NCI-H2196 (cell line): ENCODE measurements around the gene SKOR1.

Experiments
- DNase-seq: peaks from one replicate; lab custom pipeline; 2025; ENCODE audit not compliant: unreplicated experiment; lab: John Stamatoyannopoulos, UW

SKOR1 gene

DNA sequence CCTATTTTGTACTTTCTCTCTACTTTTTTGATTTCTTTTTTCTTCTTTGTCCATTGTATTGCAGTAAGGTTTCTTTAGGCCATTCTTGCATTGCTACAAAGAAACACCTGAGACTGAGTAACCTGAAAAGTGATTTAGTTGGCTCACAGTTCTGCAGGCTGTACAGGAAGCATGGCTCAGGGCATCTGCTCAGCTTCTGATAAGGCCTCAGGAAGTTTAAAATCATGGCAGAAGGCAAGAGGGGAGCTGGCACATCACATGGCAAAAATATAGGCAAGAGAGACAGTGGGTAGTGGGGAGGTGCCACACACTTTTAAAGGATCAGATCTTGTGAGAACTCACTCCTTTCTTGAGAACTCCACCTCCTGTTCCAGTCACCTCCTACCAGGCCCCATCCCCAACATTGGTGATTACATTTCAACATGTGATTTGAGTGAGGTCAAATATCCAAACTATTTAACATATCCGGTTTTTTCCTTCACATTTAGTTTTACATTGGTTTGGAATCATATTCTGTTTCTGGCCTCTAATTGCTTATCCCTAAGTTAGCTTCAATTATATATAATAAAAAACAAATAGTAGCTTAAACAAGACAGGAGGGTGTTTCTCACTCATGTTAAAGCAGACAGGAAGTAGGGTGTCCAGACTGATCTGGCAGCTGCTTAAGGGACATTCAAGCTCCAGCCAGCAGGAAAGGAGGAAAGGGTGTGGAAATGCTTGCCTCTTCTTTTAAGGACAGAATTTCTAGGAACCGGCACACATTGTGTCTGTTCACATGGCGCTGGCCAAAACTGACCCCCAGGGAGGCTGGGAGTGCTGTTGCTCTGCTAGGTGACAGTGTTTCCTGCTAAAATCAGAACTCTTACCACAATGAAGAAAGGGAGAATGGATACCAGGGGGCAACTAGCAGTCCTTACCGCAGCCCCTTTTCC lies 28.8 kb upstream of the SKOR1 start:
- no peak for DNase-seq

DNA sequence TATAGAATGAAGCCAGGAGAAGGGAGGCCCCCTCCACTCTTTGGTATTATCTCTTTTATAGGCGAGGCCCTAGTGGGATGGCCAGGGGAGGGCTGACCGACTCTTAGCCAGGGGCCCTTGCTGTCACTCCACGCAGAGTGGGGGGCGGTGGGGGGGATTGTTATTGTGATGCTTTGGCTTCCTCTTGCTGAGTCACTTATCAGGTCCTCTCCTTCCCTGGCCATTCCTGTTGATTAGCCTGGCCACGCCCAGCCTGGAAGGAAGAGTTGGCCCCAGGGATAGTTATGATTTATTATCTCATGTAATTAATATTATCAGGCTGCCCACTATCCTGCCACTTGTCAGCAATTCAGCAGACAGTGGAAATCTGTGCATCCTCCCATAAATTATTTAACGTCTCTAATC lies 25.5 kb upstream of the SKOR1 start:
- no peak for DNase-seq

DNA sequence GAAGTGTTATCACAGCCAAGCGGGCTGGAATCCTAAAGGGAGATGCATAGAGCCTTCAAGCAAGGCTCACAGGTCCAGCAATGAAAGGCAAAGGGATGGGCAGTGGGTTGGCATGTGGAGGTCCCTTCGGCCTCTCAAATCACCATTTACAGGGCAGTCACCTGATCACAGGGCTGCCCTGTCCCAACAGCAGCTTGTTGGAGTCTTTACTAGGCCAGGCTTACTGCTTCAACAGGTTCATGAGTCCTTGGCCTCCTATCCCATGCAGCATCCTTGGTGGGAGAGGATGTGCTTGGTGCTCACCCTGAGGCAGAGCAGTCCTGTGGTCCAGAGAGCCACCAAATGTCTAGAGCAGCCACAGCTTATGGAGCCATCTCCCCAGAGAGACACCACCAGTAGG lies 24.2 kb upstream of the SKOR1 start:
- no peak for DNase-seq

DNA sequence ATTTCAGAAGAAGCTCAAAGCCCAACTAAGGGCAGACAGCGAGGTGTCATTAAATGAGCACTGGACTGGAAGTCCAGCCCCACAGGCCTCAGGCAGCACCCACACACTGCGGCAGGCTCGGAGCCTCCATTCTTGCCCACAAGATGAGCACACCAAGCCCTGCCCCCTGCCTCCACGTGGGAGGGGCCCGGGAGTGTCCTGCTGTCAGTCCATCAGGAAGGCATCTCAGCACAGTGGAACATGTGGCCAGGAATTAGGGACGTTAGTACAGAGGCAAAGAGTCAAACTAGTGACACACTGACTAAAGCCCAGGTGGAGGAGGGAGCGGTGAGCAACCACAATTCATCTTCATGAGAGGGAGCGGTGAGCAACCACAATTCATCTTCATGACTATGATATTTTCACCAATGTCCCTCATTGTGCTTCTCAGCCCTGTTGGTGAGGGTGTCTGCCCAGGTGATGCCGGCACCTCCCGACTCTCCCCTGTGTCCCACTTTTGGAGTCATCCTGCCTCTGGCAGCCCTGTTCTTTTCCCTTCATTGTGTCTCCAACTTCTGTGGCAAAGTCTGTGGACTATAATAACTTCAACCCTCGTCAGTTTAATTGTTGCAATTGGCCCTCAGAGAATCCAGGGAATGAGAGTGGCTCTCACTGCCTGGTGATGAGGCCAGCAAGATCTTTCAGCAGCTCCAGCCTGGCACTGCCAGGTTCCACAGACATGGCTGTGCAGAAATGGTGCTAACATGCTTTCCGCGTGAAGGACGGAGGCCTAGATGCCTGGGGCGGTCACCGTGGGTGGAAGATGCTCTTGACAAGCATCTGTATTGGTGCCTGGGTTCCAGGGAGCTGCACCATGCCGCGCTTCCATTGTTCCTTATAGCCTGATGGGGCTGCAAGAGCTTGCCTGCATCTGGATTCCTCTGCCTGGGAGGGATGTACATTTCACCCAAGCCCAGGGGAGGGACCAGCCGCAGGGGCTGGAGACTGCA lies 23.1 kb upstream of the SKOR1 start:
- no peak for DNase-seq

DNA sequence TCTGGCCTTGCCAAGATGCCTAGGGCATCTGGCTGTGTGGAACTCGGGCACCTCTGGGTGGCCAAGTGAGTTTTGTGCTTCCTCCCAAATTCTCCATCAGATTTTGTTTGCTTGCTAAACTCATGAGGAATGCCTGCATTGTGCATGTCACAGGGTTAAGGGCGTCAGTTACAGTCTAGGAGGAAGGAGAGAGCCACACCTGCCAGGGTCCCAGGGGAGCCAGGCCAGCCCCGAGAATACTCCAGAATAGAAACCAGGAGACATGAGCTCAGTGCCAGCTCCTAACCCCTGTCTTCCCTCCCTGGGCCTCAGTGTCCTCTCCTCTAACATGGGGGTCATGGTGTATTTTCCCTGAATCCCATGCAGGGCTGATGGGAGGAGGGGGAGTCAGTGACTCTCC lies 22.0 kb upstream of the SKOR1 start:
- DNase-seq, result no peak

DNA sequence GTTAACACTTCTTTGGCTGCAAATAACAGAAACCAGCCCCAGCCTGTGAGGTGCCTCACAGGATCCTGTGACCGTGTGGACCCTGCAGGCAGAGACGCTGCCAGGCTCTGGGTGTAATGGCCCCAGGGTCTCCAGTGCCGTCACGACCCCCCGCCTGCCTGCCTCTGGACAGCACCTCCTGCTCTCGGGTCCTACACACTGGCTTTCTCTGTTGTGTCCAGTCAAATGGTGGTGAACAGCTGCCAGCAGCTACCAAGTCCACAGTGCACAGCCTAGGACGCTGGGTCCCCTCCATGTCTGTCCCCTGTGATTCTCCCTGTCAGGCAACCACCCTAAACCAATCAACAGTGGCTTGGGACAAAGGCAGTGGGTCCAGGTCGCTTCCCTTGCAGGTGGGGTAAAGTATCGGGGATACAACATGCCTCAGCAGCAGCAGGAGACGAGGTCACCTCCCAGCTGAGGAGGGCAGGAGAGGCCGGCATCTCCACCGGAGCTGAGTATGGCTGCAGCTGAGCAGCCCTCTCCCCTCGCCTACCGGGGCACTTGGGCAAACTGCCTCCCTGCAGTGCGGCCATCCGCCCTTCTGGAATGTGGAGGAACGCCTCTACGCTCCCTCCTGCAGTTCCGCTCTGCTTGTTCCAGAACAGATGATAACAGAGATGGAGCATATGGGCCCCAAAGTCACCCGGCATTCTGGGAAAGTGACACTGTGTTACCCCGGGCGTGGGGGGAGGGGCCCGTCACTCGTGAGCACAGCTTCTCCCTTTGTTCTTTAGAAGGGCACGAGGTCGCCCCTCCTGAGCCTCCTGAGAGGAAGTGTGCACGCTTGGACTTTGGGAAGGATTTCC lies 21.1 kb upstream of the SKOR1 start:
- no peak for DNase-seq

DNA sequence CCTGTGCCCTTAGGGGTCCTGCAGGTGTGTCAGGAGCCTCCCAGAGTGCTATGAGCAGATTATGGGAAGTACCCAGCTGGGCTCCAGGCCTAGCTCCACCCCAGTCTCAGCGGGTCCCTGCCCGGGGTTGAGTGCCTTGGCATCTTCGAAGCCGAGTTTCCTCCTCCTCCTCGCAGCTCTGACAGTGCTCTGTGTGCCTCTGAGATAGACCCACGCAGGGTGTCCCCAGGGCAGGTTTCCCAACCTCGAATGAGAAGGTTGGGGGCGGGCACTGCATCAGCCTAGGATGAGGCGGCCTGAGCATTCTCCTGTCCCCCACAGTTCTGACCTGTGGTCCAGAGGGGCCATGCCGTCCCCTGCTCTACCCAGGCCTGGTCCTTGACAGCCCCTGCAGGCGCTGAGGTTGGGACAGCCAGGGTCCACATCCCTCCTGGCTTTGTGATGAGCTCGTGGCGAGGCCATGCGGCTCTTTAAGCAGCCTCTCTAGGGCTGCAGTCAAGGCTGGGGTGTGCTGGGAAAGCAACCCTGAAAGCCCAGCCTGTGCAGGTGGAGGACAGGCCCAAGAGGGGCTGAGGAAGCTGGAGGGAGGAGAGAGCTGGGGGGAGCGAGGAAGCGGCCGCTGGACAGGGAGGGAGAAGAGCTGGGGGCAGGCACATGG lies 20.2 kb upstream of the SKOR1 start:
- DNase-seq, result no peak

DNA sequence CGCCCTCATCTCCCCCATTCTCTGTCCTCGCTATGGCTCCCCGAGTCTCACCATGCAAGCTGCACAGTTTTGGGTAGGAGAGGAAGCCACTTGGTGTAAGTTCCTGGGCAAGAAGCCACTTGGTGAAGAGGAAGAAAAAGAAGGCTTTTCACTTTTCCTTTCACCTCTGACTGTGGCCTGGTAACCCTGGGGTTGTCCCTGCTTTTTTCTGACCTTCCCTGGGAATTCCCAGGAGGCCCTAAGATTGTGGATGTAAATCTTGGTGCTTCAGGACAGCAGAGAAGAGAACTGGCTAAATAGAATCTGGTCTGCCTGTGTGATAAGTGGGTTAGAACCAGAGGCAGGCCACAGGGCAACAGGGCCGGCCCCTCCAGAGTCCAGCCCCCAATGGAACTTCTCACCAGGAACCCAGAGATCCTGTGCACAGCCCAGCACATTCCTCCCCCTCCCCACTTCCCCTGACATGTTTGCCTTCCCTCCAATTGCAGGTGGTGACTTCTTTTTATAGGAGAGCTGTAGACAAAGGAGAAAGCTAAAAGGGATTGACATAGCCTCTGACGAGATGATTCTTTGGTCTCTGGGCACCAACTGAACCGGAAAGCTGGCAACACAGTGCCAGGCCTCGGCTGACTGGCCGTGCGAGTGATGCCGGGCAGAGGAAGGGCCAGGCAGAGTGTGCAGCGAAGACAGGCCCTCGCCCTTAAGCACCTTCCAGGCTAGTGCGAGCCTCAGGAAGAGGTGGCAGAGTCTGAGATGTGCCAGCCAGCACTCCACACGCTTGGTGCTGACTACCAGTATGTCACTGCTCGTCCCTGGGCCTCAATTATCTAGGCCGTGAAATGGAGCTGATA lies 19.4 kb upstream of the SKOR1 start:
- peak; percentile 6 for DNase-seq

DNA sequence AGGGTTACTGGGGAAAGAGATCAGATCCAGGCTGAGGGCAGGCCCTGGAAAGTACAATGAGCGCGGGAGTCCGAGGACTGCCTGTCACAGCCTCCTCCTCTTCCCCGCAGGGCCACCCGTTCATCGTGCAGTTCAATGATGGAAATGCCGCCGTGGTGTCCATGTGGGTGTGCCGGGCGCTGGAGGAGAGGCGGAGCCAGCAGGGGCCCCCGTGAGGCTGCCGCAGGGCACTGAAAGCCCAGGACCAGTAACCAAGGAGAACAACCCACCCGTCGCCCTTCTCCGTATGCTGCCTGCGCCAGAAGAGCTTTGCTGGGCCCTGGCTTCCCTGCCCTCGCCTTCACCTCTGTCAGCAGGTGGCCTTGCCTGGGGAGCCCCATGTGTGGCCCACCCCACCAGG lies 18.8 kb upstream of the SKOR1 start:
- no peak for DNase-seq

DNA sequence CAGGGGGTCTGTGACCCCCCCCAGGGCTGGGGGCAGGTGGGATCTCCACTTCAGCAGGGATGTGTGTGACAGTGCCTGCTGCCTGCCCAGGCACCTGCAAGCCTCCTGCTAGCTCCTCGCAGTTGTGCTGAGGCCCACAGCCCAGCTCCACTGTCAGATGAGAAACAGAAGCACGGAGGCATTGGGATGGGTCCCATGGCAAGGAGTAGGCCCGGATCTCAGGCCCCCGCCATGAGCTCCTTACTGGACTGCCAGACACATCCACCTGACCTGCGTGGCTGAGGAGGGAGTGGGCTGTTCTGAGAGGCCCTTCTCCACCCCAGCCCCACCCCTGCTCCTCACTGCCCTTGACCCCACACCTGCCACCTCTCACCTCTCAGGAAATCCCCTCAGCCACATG lies 18.2 kb upstream of the SKOR1 start:
- no peak for DNase-seq

DNA sequence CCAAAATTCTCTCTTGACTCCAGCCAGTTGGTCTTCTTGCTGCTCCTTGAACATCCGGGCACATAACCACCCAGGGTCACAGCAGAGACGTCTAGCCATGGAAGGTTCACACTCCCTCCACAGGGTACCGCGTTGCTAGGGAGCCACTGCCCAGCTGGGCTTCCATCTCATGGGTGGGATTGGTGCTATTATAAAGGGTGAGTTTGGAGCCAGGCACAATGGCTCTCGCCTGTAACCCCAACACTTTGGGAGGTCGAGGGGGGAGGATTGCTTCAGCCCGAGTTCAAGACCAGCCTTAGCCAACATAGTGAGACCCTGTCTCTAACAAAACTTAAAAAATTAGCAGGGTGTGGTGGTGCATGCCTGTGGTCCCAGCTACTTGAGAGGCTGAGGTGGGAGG lies 17.5 kb upstream of the SKOR1 start:
- DNase-seq, result no peak

DNA sequence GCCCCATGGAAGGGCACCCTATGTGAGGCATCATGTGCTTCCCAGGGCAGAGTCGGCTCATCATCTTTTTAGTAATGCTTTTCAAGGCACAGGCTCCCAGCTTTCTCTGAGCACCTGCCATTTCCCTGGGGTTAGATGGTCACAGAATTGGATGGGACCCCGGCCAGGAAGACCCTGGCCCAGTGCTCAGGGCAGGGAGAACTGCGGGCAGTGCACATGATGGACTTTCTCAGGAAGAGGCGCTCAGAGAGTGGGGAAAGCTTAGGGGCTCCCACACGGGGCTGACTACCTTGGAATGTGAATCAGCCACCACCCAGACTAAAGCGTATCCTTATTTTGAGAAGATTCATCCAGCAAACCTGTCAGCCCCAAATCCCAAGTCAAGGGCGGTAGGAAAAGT lies 16.5 kb upstream of the SKOR1 start:
- no peak for DNase-seq

DNA sequence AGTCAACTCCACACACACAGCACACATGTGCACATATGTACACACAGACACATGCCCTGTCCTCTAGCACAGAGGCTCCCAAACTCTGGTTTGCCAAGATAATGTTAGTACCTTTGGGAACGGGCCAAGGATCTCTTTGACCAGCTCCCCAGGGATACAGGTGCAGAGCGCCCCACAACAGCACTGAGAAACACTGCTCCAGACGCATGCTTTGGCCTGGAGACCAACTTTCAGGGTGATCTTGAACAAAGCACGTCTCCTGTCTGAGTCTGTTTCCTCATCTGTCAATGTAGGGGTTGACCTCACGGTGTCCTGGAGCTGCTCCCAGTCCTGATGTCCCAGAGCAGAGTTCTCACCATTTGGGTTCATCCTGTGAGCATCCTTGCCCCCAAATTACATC lies 15.9 kb upstream of the SKOR1 start:
- DNase-seq, result no peak

DNA sequence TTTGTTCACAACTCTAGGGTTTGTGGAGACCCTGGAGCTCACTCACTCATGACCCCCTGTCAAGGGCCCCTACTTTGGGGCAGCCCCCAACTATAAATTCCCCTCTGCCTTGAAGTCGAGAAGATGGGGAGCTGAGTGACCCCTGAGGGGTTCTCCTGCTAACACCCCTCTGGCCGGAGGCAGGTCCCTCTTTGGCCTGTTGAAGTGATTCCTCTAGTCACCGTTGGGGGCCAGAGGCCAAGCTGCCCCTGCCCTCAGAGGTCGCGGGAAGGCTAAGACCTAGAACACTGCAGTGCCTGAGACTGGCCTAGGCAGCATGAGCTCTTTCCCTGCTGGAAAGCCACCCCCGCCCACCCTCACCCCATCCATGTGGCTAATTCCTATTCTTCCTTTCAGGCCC lies 15.4 kb upstream of the SKOR1 start:
- no peak for DNase-seq

DNA sequence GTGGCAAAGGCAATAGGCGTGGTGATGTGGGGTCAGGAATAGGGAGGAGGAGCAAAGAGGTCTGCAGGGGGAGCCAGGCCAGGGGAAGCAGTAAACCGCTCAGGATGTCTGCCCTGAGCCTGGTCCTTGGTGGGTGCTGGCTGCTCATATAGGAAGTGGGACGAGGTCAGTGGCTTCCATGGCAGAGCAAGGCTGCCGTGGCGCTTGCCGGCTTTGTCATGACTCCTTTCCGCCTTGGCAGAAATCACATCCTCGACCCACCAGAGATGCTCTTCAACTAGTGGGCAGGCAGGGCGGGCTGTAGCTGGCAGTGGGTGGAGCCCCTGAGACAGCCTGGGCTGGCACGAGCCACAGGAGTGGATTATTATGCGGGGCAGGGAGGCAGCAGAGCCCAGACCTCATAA lies 13.1 kb upstream of the SKOR1 start:
- no peak for DNase-seq

DNA sequence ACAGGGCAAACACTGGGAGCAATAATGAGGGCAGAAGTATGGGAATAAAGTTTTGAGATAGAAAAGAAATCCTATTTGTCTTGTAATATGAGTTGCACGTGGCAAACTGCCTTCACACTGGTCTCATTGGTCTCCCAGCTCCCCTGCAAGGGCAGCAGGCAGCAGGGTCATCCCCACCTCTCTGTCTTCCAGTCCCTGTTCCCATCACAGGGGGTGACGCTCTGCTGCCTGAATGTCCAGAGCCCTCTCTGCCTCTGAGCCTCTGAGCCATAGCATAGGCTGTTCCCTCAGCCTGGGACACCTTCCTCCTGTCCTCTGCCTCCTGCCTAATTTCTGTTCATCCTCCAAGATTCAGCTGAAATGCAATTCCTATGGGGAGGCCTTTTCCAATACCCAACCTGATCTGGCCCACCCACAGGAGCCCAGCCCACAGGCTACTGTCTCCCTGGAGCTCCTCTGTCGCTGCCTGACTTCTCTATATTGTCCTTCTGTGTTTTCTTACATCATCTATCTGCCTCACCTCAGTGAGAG lies 12.1 kb upstream of the SKOR1 start:
- DNase-seq, result no peak

DNA sequence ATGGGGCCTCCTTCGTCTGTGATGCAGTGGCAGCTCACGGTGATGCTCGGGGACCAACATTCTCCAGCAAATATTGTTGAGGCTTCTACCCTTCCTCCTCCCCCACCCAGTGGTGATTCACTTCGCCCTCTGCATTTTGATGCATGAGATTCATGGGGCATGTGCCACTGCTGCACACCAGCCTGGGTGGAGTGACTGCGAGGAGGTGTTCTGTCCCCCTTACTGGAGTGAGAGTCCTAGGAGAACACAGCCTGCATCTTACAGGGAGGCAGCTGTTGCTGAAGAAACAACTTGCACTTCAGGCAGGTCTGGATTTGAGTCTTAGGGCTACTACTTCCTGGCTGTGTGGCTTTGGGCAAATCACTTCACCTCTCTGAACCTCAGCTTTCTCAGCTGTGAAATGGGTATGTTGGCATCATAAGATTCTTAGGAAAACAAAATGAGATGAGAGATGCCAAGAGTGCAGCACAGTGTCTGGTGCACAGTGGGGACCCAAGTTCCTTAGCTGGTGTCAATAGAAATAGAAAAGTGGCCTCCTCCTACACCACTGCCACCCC lies 10.2 kb upstream of the SKOR1 start:
- DNase-seq, result no peak

DNA sequence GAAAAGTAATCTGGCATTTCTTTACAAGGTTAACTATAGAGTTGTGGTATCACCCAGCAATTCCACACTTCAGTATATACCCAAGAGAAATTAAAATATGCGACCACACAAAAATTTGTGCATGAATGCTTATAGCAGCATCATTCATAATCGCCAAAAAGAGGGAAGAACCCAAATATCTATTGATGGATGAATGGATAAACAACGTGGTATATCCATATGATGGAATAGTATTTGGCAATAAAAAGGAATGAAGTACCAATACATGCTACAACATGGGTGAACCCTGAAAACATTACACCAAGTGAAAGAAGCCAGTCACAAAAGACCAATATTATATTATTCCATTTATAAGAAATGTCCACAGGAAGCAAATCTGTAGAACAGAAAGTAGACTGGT lies 8.6 kb upstream of the SKOR1 start:
- DNase-seq, result no peak

DNA sequence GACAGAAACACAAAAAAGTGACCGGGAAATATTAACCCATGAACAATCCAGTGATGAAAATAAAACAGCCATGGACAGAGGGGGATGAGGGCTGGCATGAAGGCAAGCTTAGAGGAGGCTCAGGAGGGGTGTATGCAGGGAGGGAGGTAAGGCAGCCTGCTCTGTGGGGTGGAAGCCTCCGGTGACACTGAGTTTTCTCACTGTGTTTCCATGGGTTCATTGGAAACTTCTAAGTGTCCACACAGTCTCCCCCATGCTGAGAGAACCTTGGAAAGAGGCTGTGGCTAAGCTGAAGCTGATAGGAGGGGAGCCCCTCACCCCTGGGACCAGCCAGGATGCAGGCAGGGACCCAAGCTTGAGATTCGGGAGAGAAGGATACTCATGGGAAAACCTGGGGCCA lies 6.8 kb upstream of the SKOR1 start:
- DNase-seq, result no peak
